ENCODE measurements around the gene UPK3A. TPM values are rescaled to one million over a fixed set of nuclear protein-coding genes. Genes with fewer than 3 reads are reported as not detected.

UPK3A gene
- total RNA-seq, 2 experiments from 2014 or later, result not detected

DNA sequence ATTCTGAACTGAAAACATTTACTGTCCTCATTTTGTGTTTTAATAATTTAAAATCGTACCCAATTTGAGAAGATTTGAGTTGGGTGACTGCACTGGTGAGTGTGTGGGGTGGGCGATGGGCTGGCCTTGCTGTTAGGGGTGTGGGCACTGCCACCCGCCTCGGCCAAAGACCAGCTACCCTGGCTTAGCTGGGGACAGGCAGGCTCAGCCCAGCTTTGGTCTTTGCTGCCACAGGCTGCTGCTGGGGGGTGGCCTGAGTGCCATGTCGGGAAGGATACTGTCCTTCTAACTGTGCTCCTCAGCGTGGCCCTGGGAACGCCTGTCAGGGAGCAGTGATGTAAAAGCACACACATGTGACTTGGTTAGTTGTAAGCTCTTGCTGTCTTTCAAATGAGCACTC lies 47.3 kb downstream of the UPK3A start:
- Histone ChIP-seq H3K27me3 (ENCODE audit: control insufficient read depth in 1 of 2, insufficient read depth in 2 of 2, low read length in 2 of 2) (no peaks in the 10 kb centered on the region), H3K9me3 (ENCODE audit: control insufficient read depth in 1 of 2, insufficient read depth in 1 of 2, low read length in 2 of 2) (no peaks in the 10 kb centered on the region), H3K27ac (ENCODE audit: low read depth in 1 of 2, low read length in 2 of 2) (no peak overlapping the region), H3K4me1 (ENCODE audit: insufficient read depth, low read length) (peaks cover 8% of the 10 kb centered on the region), H3K4me3 (ENCODE audit: low read length) (no peak overlapping the region), H3K36me3 (ENCODE audit: insufficient read depth, low read length) (peaks cover 80% of the 10 kb centered on the region)
- H3K27me3 Mint-ChIP-seq, result no peaks in the 10 kb centered on the region
- H3K36me3 Mint-ChIP-seq (ENCODE audit: low read depth), result peaks cover 94% of the 10 kb centered on the region
- H3K4me3 Mint-ChIP-seq, result no peak overlapping the region
- intact Hi-C loops (cut with DNase I, micrococcal nuclease), result loop anchor here in 1 of 2 experiments (2.0 kb wide), 1 partner anchor 55 kb away; no protein-coding TSS in a partner anchor
- no peak for DNase-seq
- peaks cover 34% of the 10 kb centered on the region for H3K4me1 Mint-ChIP-seq (ENCODE audit: low read depth)
- CTCF ChIA-PET, result no interaction called here
- TF ChIP-seq, protein P1, sequence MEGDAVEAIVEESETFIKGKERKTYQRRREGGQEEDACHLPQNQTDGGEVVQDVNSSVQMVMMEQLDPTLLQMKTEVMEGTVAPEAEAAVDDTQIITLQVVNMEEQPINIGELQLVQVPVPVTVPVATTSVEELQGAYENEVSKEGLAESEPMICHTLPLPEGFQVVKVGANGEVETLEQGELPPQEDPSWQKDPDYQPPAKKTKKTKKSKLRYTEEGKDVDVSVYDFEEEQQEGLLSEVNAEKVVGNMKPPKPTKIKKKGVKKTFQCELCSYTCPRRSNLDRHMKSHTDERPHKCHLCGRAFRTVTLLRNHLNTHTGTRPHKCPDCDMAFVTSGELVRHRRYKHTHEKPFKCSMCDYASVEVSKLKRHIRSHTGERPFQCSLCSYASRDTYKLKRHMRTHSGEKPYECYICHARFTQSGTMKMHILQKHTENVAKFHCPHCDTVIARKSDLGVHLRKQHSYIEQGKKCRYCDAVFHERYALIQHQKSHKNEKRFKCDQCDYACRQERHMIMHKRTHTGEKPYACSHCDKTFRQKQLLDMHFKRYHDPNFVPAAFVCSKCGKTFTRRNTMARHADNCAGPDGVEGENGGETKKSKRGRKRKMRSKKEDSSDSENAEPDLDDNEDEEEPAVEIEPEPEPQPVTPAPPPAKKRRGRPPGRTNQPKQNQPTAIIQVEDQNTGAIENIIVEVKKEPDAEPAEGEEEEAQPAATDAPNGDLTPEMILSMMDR (IDR thresholded peaks at IDR 0.05), result no peak
- ATAC-seq (ENCODE audit: poor library complexity), result no peak
- no peak overlapping the region for H3K27ac Mint-ChIP-seq
- POLR2A ChIA-PET, result no interaction called here
- no peaks in the 10 kb centered on the region for H3K9me3 Mint-ChIP-seq

DNA sequence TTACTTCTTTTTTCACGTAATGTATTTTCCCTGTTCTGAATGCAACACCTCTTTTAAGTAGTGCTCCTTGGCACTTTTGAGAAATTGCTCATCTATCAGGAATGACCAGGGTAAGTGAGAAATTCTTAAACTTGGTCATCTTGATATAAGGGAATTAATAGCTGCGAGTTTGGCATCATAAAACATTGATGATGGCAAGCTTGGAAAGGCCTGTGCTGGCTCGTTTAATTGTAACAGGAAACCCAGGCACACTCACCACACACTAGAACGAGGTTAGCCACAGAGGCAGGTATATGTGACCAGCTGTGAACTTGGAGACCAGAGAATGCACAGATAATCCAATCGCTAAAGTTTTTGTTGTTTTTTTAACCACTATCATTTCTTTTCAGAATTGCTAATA lies 49.3 kb downstream of the UPK3A start:
- no peak overlapping the region for H3K27ac ChIP-seq (ENCODE audit: low read depth in 1 of 2, low read length in 2 of 2)
- H3K4me3 Mint-ChIP-seq, result no peak overlapping the region
- H3K9me3 ChIP-seq (ENCODE audit: control insufficient read depth in 1 of 2, insufficient read depth in 1 of 2, low read length in 2 of 2), result no peaks in the 10 kb centered on the region
- H3K4me1 Mint-ChIP-seq (ENCODE audit: low read depth), result peaks cover 34% of the 10 kb centered on the region
- peaks cover 82% of the 10 kb centered on the region for H3K36me3 ChIP-seq (ENCODE audit: insufficient read depth, low read length)
- ChIA-PET POLR2A (interaction anchor here (0.6 kb wide), 2 partner anchors 10 to 66 kb away, joined by 3 to 4 read pairs; no protein-coding TSS in a partner anchor), CTCF (no interaction called here)
- intact Hi-C loops (cut with DNase I, micrococcal nuclease), result no loop called here
- peaks cover 95% of the 10 kb centered on the region for H3K36me3 Mint-ChIP-seq (ENCODE audit: low read depth)
- H3K4me1 ChIP-seq (ENCODE audit: insufficient read depth, low read length), result peaks cover 8% of the 10 kb centered on the region
- TF ChIP-seq, protein P1 (IDR thresholded peaks at IDR 0.05), result no peak
- H3K4me3 ChIP-seq (ENCODE audit: low read length), result no peak overlapping the region
- DNase-seq (no peak), ATAC-seq (ENCODE audit: poor library complexity) (no peak)
- no peaks in the 10 kb centered on the region for H3K27me3 Mint-ChIP-seq
- H3K27me3 ChIP-seq (ENCODE audit: control insufficient read depth in 1 of 2, insufficient read depth in 2 of 2, low read length in 2 of 2), result no peaks in the 10 kb centered on the region
- peak overlapping the region; percentile 76 for H3K27ac Mint-ChIP-seq
- no peaks in the 10 kb centered on the region for H3K9me3 Mint-ChIP-seq

DNA sequence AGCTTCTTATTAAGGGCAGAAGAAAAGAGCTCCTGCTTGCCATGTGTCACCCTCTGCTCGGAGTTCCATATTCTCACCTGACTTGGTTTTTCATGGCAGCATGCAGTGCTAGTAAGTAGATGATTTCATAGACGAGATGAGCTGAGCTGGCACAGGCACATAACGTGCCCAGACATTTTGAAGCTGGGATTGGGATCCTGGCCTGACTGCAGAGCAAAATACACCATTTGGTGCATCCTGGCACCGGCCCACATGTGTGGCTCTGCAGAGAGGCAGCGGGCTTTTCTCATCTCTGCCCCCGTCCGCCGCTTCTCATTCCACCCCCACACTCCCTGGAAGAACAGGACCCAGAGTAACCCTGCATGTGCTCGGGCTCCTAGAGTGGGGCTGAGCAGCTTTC lies 49.8 kb downstream of the UPK3A start:
- TF ChIP-seq, protein P1 (IDR thresholded peaks at IDR 0.05), result no peak
- DNase-seq (no peak), ATAC-seq (ENCODE audit: poor library complexity) (no peak)
- Histone ChIP-seq H3K9me3 (ENCODE audit: control insufficient read depth in 1 of 2, insufficient read depth in 1 of 2, low read length in 2 of 2) (no peaks in the 10 kb centered on the region), H3K27me3 (ENCODE audit: control insufficient read depth in 1 of 2, insufficient read depth in 2 of 2, low read length in 2 of 2) (no peaks in the 10 kb centered on the region), H3K36me3 (ENCODE audit: insufficient read depth, low read length) (peaks cover 87% of the 10 kb centered on the region), H3K4me3 (ENCODE audit: low read length) (no peak overlapping the region), H3K4me1 (ENCODE audit: insufficient read depth, low read length) (peaks cover 8% of the 10 kb centered on the region), H3K27ac (ENCODE audit: low read depth in 1 of 2, low read length in 2 of 2) (no peak overlapping the region)
- ChIA-PET POLR2A (interaction anchor here (1.3 kb wide), 1 partner anchor 15 kb away, joined by 5 read pairs; no protein-coding TSS in a partner anchor), CTCF (interaction anchor here (1.1 kb wide), 1 partner anchor 11 kb away, joined by 3 read pairs; no protein-coding TSS in a partner anchor)
- peaks cover 30% of the 10 kb centered on the region for H3K4me1 Mint-ChIP-seq (ENCODE audit: low read depth)
- no peaks in the 10 kb centered on the region for H3K27me3 Mint-ChIP-seq
- H3K9me3 Mint-ChIP-seq, result no peaks in the 10 kb centered on the region
- no peak overlapping the region for H3K4me3 Mint-ChIP-seq
- peaks cover 94% of the 10 kb centered on the region for H3K36me3 Mint-ChIP-seq (ENCODE audit: low read depth)
- peak overlapping the region; percentile 76 for H3K27ac Mint-ChIP-seq
- intact Hi-C loops (cut with DNase I, micrococcal nuclease), result no loop called here

Measured in CD4-positive, alpha-beta T cell (primary cell).